GM12878 (cell line): ENCODE data around the gene DOHH. TPM values are rescaled to one million over a fixed set of nuclear protein-coding genes. Genes with fewer than 3 reads are reported as not detected.

Experiments used
- ATAC-seq: fragments of 200-7000 bp; cut with Tn5 transposase; 3 replicates; pipeline ENCODE4 v1.9.1; 2020; ENCODE audit warnings: mild to moderate bottlenecking, moderate library complexity
- BruUV-seq: library from RNA; stranded (reverse); fragments of 400-500 nt; replicated peaks from 2 replicates; lab custom pipeline; 2021; lab: Mats Ljungman, UMichigan
- CTCF ChIA-PET: fragments of 300-600 bp; sonication (Branson Sonifier 250); formaldehyde crosslinking; extraction: SDS; loops from one replicate; lab custom pipeline; 2021; ENCODE audit warnings: inconsistent platforms; lab: Yijun Ruan, JAX
- POLR2A ChIA-PET: fragments of 350-600 bp; formaldehyde crosslinking; extraction: SDS; loops from one replicate; lab custom pipeline; 2021; ENCODE audit warnings: inconsistent platforms; lab: Charles Lee
- RAD21 ChIA-PET: fragments of 300-600 bp; sonication (Branson Sonifier 250); formaldehyde crosslinking; loops from one replicate; lab custom pipeline; 2023; ENCODE audit warnings: antibody characterized with exemption; ENCODE audit not compliant: unreplicated experiment; lab: Charles Lee
- SMC1A ChIA-PET: fragments of 300-600 bp; sonication (Branson Sonifier 250); formaldehyde crosslinking; loops from one replicate; lab custom pipeline; 2023; ENCODE audit not compliant: unreplicated experiment, uncharacterized antibody; lab: Charles Lee
- DNase-seq: peaks from one replicate; pipeline ENCODE4 v3.0.0-alpha.2; 2011; ENCODE audit warnings: low read depth, low spot score
- FAIRE-seq: peaks from 3 replicates; lab custom pipeline; 2011; peaks lifted over from hg19 to GRCh38; lab: Jason Lieb, UNC
- H2AFZ ChIP-seq: 2 replicates; pipeline ENCODE4 v1.6.0; 2011; ENCODE audit warnings: low read depth, low read length, control low read depth; ENCODE audit not compliant: control insufficient read depth
- H3K27ac ChIP-seq: 2 replicates; pipeline ENCODE4 v1.5.1; 2011; ENCODE audit warnings: control low read depth; ENCODE audit not compliant: control insufficient read depth, insufficient read depth
- H3K27me3 ChIP-seq, 2 experiments: replicated peaks in 1 of 2; 2 replicates each; pipeline versions ENCODE4 v1.6.0 to v1.6.1; 2011; ENCODE audit warnings: low read length in 1 of 2; ENCODE audit not compliant: control insufficient read depth in 2 of 2, insufficient read depth in 2 of 2
- H3K36me3 ChIP-seq, 2 experiments: 2 replicates each; pipeline ENCODE4 v1.5.1; 2011; ENCODE audit warnings: low read length in 1 of 2; ENCODE audit not compliant: control insufficient read depth in 2 of 2, insufficient read depth in 2 of 2
- H3K4me1 ChIP-seq: 2 replicates; pipeline ENCODE4 v1.6.1; 2011; ENCODE audit warnings: mild to moderate bottlenecking, low read length, moderate library complexity, mixed read lengths; ENCODE audit not compliant: control insufficient read depth, insufficient read depth
- H3K4me2 ChIP-seq: 2 replicates; pipeline ENCODE4 v1.6.0; 2011; ENCODE audit warnings: control low read depth; ENCODE audit not compliant: control insufficient read depth, insufficient read depth
- H3K4me3 ChIP-seq: fragments of 200-600 bp; sonication (generic); 2 replicates; pipeline ENCODE4 v1.5.1; 2016
- H3K79me2 ChIP-seq: 2 replicates; pipeline ENCODE4 v1.6.0; 2011; ENCODE audit warnings: low read length; ENCODE audit not compliant: control insufficient read depth, insufficient read depth
- H3K9ac ChIP-seq: 2 replicates; pipeline ENCODE4 v1.8.0; 2011; ENCODE audit warnings: low read length, control low read depth, mixed read lengths; ENCODE audit not compliant: control insufficient read depth, insufficient read depth
- H3K9me3 ChIP-seq: replicated peaks from 3 replicates; pipeline ENCODE4 v1.5.1; 2011; ENCODE audit warnings: mild to moderate bottlenecking, low read length; ENCODE audit not compliant: control insufficient read depth, insufficient read depth
- H4K20me1 ChIP-seq: 2 replicates; pipeline ENCODE4 v1.6.0; 2011; ENCODE audit not compliant: control insufficient read depth, insufficient read depth
- BHLHE40 ChIP-seq, 2 experiments: fragments of 450-650 bp in 1 of 2; IDR thresholded peaks; 2 replicates each; pipeline ENCODE4 v1.6.1; 2011 to 2017; ENCODE audit warnings: low read depth in 2 of 2, borderline replicate concordance in 1 of 2, improper control_type of control experiment in 1 of 2, low read length in 1 of 2, mild to moderate bottlenecking in 1 of 2
- CREB1 ChIP-seq: IDR thresholded peaks from 2 replicates; pipeline ENCODE4 v1.6.1; 2012; ENCODE audit warnings: low read depth, mild to moderate bottlenecking, inconsistent platforms
- E4F1 ChIP-seq: fragments of 450-650 bp; IDR thresholded peaks from 2 replicates; pipeline ENCODE4 v1.6.1; 2018; ENCODE audit warnings: borderline replicate concordance, mild to moderate bottlenecking; ENCODE audit not compliant: partially characterized antibody
- IRF4 ChIP-seq: IDR thresholded peaks from 2 replicates; pipeline ENCODE4 v1.6.1; 2011; ENCODE audit warnings: low read depth, low read length
- NR2C1 ChIP-seq: fragments of 450-650 bp; IDR thresholded peaks from 2 replicates; pipeline ENCODE4 v1.6.1; 2017; ENCODE audit warnings: antibody characterized with exemption, mild to moderate bottlenecking, moderate library complexity
- NR2F1 ChIP-seq: fragments of 450-650 bp; conservative IDR thresholded peaks from 2 replicates; pipeline ENCODE4 v1.6.1; 2017; ENCODE audit warnings: mild to moderate bottlenecking
- PAX5 ChIP-seq: IDR thresholded peaks from 2 replicates; pipeline ENCODE4 v1.6.1; 2011; ENCODE audit warnings: low read depth, low read length, borderline replicate concordance
- PML ChIP-seq: IDR thresholded peaks from 2 replicates; pipeline ENCODE4 v1.6.1; 2012; ENCODE audit warnings: low read length, inconsistent platforms
- SMC3 ChIP-seq: IDR thresholded peaks from 2 replicates; pipeline ENCODE4 v1.6.1; 2011; ENCODE audit warnings: low read length, improper control_type of control experiment, borderline replicate concordance
- ZSCAN29 ChIP-seq: fragments of 450-650 bp; IDR thresholded peaks from 2 replicates; pipeline ENCODE4 v1.6.1; 2017; ENCODE audit warnings: mild to moderate bottlenecking, moderate library complexity
- WGBS: methylation state at CpG from one replicate; pipeline ENCODE4 v1.1.6; 2016; ENCODE audit warnings: low lambda C conversion rate; ENCODE audit not compliant: insufficient replicate concordance, insufficient coverage; ENCODE audit errors: missing lambda C conversion rate; 5-methylcytosine and 5-hydroxymethylcytosine counted together
- in situ Hi-C: fragments of 300-500 bp; cut with MboI; formaldehyde crosslinking; loops from 9 replicates; pipeline ENCODE4 v1.14.3; 2018; ENCODE audit warnings: mixed read lengths
- intact Hi-C: fragments of 100-400 bp; cut with micrococcal nuclease; formaldehyde crosslinking; loops from one replicate; pipeline ENCODE4 v1.14.2; 2022; ENCODE audit not compliant: unreplicated experiment
- polyA plus RNA-seq, 11 experiments: library from polyadenylated mRNA; depleted of rRNA in 4 of 11; unstranded in 6 of 11; stranded (reverse) in 5 of 11; fragments of >200 nt; fragmentation: Nextera tagmentation in 4 of 11; fragmentation: Illumina TruSeq in 1 of 11; extraction: Ambion mirVana in 4 of 11; extraction: Trizol in 1 of 11; gene quantifications; 1 replicate in 1 of 11; 2 replicates in 10 of 11; pipeline versions ENCODE4 v1.2.1 to v1.2.3, GENCODE V29; 2011 to 2016; ENCODE audit warnings: inconsistent platforms in 2 of 11, missing spikeins in 2 of 11, low read depth in 1 of 11
- total RNA-seq, 4 experiments: library from RNA; depleted of rRNA in 3 of 4; stranded (reverse); fragments of >200 nt in 3 of 4; fragmentation: Illumina TruSeq in 1 of 4; extraction: Trizol in 1 of 4; gene quantifications; 2 replicates each; pipeline versions ENCODE4 v1.2.1 to v1.2.3, GENCODE V29; 2013 to 2021
- TF ChIP-seq, protein P1 (sequence below): IDR thresholded peaks from 2 replicates; pipeline ENCODE4 v1.6.1; 2012; ENCODE audit warnings: improper control_type of control experiment, low read depth, low read length; ENCODE audit not compliant: insufficient replicate concordance
- TF ChIP-seq, protein P2 (sequence below): IDR thresholded peaks from 2 replicates; pipeline ENCODE4 v1.6.1; 2012; ENCODE audit warnings: low read length, inconsistent platforms
- TF ChIP-seq, protein P3 (sequence below): IDR thresholded peaks from 2 replicates; pipeline ENCODE4 v1.6.1; 2011; ENCODE audit warnings: mild to moderate bottlenecking, low read depth, low read length, moderate library complexity; ENCODE audit not compliant: insufficient replicate concordance

DOHH gene
- total and polyA plus RNA-seq, 10 of the 15 experiments (the other 5 are each of a cell fraction or from before 2014, with no cell fraction given), result 0.11 to 28.6 (median 11.7) TPM

GRCh38 chr19:3491396-3492119 lies 8.9 kb downstream of the DOHH start:
- in situ Hi-C loops (no loop called here), intact Hi-C loops (no loop called here)
- H3K4me3 ChIP-seq, result no peak overlapping the region
- no peak overlapping the region for H3K9ac ChIP-seq
- H2AFZ ChIP-seq, result no peak overlapping the region
- H3K36me3 ChIP-seq, result peaks cover 3 to 19% of the 10 kb centered on the region in 2 experiments
- H4K20me1 ChIP-seq, result no peaks in the 10 kb centered on the region
- H3K27me3 ChIP-seq, result no peaks in the 10 kb centered on the region
- H3K79me2 ChIP-seq, result no peaks in the 10 kb centered on the region
- ChIA-PET POLR2A (no interaction called here), SMC1A (no interaction called here), RAD21 (no interaction called here), CTCF (interaction anchor here (0.6 to 1.5 kb wide), 2 partner anchors 62 to 620 kb away, joined by 3 to 4 read pairs; no protein-coding TSS in a partner anchor)
- FAIRE-seq (no peak), DNase-seq (no peak), ATAC-seq (no peak)
- H3K9me3 ChIP-seq, result no peaks in the 10 kb centered on the region
- H3K27ac ChIP-seq, result no peak overlapping the region
- BruUV-seq, result no TSS peak
- 95% methylated on average over 53 of the region's 55 CpGs for WGBS
- no peaks in the 10 kb centered on the region for H3K4me1 ChIP-seq
- no peak overlapping the region for H3K4me2 ChIP-seq
- no peak for TF ChIP-seq NR2F1
- TF ChIP-seq, protein P1, sequence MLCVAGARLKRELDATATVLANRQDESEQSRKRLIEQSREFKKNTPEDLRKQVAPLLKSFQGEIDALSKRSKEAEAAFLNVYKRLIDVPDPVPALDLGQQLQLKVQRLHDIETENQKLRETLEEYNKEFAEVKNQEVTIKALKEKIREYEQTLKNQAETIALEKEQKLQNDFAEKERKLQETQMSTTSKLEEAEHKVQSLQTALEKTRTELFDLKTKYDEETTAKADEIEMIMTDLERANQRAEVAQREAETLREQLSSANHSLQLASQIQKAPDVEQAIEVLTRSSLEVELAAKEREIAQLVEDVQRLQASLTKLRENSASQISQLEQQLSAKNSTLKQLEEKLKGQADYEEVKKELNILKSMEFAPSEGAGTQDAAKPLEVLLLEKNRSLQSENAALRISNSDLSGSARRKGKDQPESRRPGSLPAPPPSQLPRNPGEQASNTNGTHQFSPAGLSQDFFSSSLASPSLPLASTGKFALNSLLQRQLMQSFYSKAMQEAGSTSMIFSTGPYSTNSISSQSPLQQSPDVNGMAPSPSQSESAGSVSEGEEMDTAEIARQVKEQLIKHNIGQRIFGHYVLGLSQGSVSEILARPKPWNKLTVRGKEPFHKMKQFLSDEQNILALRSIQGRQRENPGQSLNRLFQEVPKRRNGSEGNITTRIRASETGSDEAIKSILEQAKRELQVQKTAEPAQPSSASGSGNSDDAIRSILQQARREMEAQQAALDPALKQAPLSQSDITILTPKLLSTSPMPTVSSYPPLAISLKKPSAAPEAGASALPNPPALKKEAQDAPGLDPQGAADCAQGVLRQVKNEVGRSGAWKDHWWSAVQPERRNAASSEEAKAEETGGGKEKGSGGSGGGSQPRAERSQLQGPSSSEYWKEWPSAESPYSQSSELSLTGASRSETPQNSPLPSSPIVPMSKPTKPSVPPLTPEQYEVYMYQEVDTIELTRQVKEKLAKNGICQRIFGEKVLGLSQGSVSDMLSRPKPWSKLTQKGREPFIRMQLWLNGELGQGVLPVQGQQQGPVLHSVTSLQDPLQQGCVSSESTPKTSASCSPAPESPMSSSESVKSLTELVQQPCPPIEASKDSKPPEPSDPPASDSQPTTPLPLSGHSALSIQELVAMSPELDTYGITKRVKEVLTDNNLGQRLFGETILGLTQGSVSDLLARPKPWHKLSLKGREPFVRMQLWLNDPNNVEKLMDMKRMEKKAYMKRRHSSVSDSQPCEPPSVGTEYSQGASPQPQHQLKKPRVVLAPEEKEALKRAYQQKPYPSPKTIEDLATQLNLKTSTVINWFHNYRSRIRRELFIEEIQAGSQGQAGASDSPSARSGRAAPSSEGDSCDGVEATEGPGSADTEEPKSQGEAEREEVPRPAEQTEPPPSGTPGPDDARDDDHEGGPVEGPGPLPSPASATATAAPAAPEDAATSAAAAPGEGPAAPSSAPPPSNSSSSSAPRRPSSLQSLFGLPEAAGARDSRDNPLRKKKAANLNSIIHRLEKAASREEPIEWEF, result no peak
- no peak for TF ChIP-seq BHLHE40 (IDR thresholded peaks at IDR 0.05; ENCODE audit: borderline replicate concordance in 1 of 2, low read depth in 2 of 2, low read length in 1 of 2)
- TF ChIP-seq, protein P2, sequence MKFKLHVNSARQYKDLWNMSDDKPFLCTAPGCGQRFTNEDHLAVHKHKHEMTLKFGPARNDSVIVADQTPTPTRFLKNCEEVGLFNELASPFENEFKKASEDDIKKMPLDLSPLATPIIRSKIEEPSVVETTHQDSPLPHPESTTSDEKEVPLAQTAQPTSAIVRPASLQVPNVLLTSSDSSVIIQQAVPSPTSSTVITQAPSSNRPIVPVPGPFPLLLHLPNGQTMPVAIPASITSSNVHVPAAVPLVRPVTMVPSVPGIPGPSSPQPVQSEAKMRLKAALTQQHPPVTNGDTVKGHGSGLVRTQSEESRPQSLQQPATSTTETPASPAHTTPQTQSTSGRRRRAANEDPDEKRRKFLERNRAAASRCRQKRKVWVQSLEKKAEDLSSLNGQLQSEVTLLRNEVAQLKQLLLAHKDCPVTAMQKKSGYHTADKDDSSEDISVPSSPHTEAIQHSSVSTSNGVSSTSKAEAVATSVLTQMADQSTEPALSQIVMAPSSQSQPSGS, result no peak
- no peak for TF ChIP-seq IRF4
- TF ChIP-seq CREB1, result no peak
- TF ChIP-seq NR2C1, result no peak
- TF ChIP-seq, protein P3, sequence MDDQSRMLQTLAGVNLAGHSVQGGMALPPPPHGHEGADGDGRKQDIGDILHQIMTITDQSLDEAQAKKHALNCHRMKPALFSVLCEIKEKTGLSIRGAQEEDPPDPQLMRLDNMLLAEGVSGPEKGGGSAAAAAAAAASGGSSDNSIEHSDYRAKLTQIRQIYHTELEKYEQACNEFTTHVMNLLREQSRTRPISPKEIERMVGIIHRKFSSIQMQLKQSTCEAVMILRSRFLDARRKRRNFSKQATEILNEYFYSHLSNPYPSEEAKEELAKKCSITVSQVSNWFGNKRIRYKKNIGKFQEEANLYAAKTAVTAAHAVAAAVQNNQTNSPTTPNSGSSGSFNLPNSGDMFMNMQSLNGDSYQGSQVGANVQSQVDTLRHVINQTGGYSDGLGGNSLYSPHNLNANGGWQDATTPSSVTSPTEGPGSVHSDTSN, result no peak
- no peak for TF ChIP-seq ZSCAN29
- TF ChIP-seq PML, result no peak
- TF ChIP-seq PAX5, result no peak
- no peak for TF ChIP-seq SMC3
- no peak for TF ChIP-seq E4F1
